H9 (cell line): ENCODE results near the gene ABHD11. TPM values are rescaled to one million over a fixed set of nuclear protein-coding genes. Genes with fewer than 3 reads are reported as not detected.

Source experiments
- DNase-seq: peaks from one replicate; pipeline ENCODE4 v3.0.0-alpha.2; 2017
- H2AFZ ChIP-seq: one replicate; pipeline ENCODE4 v1.6.1; 2013; ENCODE audit warnings: mild to moderate bottlenecking, low read length, control low read depth, moderate library complexity
- H2AK5ac ChIP-seq: 2 replicates; pipeline ENCODE4 v1.6.1; 2013; ENCODE audit warnings: low read length, control low read depth, mixed read lengths; ENCODE audit not compliant: insufficient read length
- H2BK120ac ChIP-seq: one replicate; pipeline ENCODE4 v1.6.1; 2013; ENCODE audit warnings: low read depth, mild to moderate bottlenecking, low read length, control low read depth, inconsistent platforms; ENCODE audit not compliant: poor library complexity, severe bottlenecking
- H2BK12ac ChIP-seq: 2 replicates; pipeline ENCODE4 v1.6.1; 2013; ENCODE audit warnings: low read length, control low read depth, mixed read lengths, low read depth; ENCODE audit not compliant: insufficient read length
- H2BK15ac ChIP-seq: 2 replicates; pipeline ENCODE4 v1.6.1; 2013; ENCODE audit warnings: low read depth, low read length, control low read depth
- H2BK20ac ChIP-seq: one replicate; pipeline ENCODE4 v1.6.1; 2013; ENCODE audit warnings: low read depth, mild to moderate bottlenecking, low read length, control low read depth, inconsistent platforms; ENCODE audit not compliant: poor library complexity, severe bottlenecking
- H2BK5ac ChIP-seq: 2 replicates; pipeline ENCODE4 v1.6.1; 2013; ENCODE audit warnings: low read length, control low read depth, mixed read lengths; ENCODE audit not compliant: insufficient read length
- H3K14ac ChIP-seq: 2 replicates; pipeline ENCODE4 v1.6.1; 2013; ENCODE audit warnings: low read length, control low read depth; ENCODE audit not compliant: insufficient read depth
- H3K18ac ChIP-seq: 2 replicates; pipeline ENCODE4 v1.6.1; 2013; ENCODE audit warnings: low read depth, mild to moderate bottlenecking, mixed read lengths, low read length, control low read depth; ENCODE audit not compliant: insufficient read length
- H3K23ac ChIP-seq: 2 replicates; pipeline ENCODE4 v1.6.1; 2013; ENCODE audit warnings: low read length, control low read depth, mixed read lengths, low read depth; ENCODE audit not compliant: insufficient read length
- H3K23me2 ChIP-seq: 2 replicates; pipeline ENCODE4 v1.6.1; 2013; ENCODE audit warnings: low read depth, mild to moderate bottlenecking, mixed read lengths, low read length, control low read depth; ENCODE audit not compliant: insufficient read length, poor library complexity, severe bottlenecking
- H3K27ac ChIP-seq: 2 replicates; pipeline ENCODE4 v1.5.1; 2013; ENCODE audit warnings: low read length, control low read depth, mixed read lengths, low read depth; ENCODE audit not compliant: insufficient read length
- H3K27me3 ChIP-seq: 2 replicates; pipeline ENCODE4 v1.6.1; 2013; ENCODE audit warnings: low read length, control low read depth, inconsistent platforms; ENCODE audit not compliant: insufficient read depth
- H3K4ac ChIP-seq: 2 replicates; pipeline ENCODE4 v1.6.1; 2013; ENCODE audit warnings: low read depth, mild to moderate bottlenecking, control low read depth, inconsistent platforms, low read length, moderate library complexity
- H3K4me1 ChIP-seq: 2 replicates; pipeline ENCODE4 v1.6.1; 2013; ENCODE audit warnings: low read length, control low read depth, inconsistent platforms; ENCODE audit not compliant: insufficient read depth
- H3K4me2 ChIP-seq: 2 replicates; pipeline ENCODE4 v1.6.1; 2013; ENCODE audit warnings: low read length, control low read depth, mixed read lengths; ENCODE audit not compliant: insufficient read length, insufficient read depth
- H3K56ac ChIP-seq: 2 replicates; pipeline ENCODE4 v1.6.1; 2013; ENCODE audit warnings: low read depth, mild to moderate bottlenecking, mixed read lengths, low read length, control low read depth; ENCODE audit not compliant: insufficient read length
- H3K79me1 ChIP-seq: 2 replicates; pipeline ENCODE4 v1.6.1; 2013; ENCODE audit warnings: low read depth, mild to moderate bottlenecking, moderate library complexity, low read length, control low read depth, inconsistent platforms; ENCODE audit not compliant: insufficient read depth, poor library complexity, severe bottlenecking
- H3K79me2 ChIP-seq: 2 replicates; pipeline ENCODE4 v1.6.1; 2013; ENCODE audit warnings: low read length, control low read depth, inconsistent platforms; ENCODE audit not compliant: insufficient read depth
- H3K9ac ChIP-seq: 2 replicates; pipeline ENCODE4 v1.6.1; 2013; ENCODE audit warnings: low read length, control low read depth, mixed read lengths; ENCODE audit not compliant: insufficient read length; ENCODE audit errors: extremely low read depth
- H3K9me3 ChIP-seq: one replicate; pipeline ENCODE4 v1.6.1; 2013; ENCODE audit warnings: low read depth, low read length, inconsistent platforms; ENCODE audit not compliant: control insufficient read depth
- H3T11ph ChIP-seq: one replicate; pipeline ENCODE4 v1.6.1; 2013; ENCODE audit warnings: mild to moderate bottlenecking, low read length, control low read depth, inconsistent platforms
- H4K20me1 ChIP-seq: one replicate; pipeline ENCODE4 v1.6.1; 2013; ENCODE audit not compliant: control insufficient read depth, insufficient read length, insufficient read depth
- H4K5ac ChIP-seq: 2 replicates; pipeline ENCODE4 v1.6.1; 2013; ENCODE audit warnings: low read depth, mild to moderate bottlenecking, mixed read lengths, low read length, control low read depth; ENCODE audit not compliant: insufficient read length
- H4K8ac ChIP-seq: replicated peaks from 2 replicates; pipeline ENCODE4 v1.6.1; 2013; ENCODE audit warnings: low read length, control low read depth, mixed read lengths, low read depth; ENCODE audit not compliant: insufficient read length
- H4K91ac ChIP-seq: 2 replicates; pipeline ENCODE4 v1.6.1; 2013; ENCODE audit warnings: low read depth, mild to moderate bottlenecking, moderate library complexity, mixed read lengths, low read length, control low read depth; ENCODE audit not compliant: insufficient read length
- H3K27ac Mint-ChIP-seq, 3 experiments: 2 replicates in 2 of 3; 3 replicates in 1 of 3; pipeline ENCODE4 v1.8.0; 2020 to 2021; ENCODE audit warnings: mixed read lengths in 3 of 3, mild to moderate bottlenecking in 1 of 3, moderate library complexity in 1 of 3
- H3K27me3 Mint-ChIP-seq: 2 replicates; pipeline ENCODE4 v1.8.0; 2021; ENCODE audit warnings: low read depth, mild to moderate bottlenecking, moderate library complexity, mixed read lengths
- H3K36me3 Mint-ChIP-seq, 3 experiments: 2 replicates in 2 of 3; 3 replicates in 1 of 3; pipeline ENCODE4 v1.8.0; 2020 to 2021; ENCODE audit warnings: low read depth in 3 of 3, mixed read lengths in 3 of 3; ENCODE audit not compliant: insufficient read depth in 1 of 3
- H3K4me1 Mint-ChIP-seq, 2 experiments: 2 replicates each; pipeline ENCODE4 v1.8.0; 2020; ENCODE audit warnings: mixed read lengths in 2 of 2
- H3K4me3 Mint-ChIP-seq, 2 experiments: 2 replicates in 1 of 2; 3 replicates in 1 of 2; pipeline ENCODE4 v1.8.0; 2020 to 2021; ENCODE audit warnings: mild to moderate bottlenecking in 2 of 2, mixed read lengths in 2 of 2, moderate library complexity in 1 of 2
- H3K9me3 Mint-ChIP-seq, 2 experiments: 2 replicates in 1 of 2; 3 replicates in 1 of 2; pipeline ENCODE4 v1.8.0; 2020; ENCODE audit warnings: mild to moderate bottlenecking in 2 of 2, mixed read lengths in 2 of 2, moderate library complexity in 1 of 2
- WGBS: extraction: QIAGEN DNeasy Blood & Tissue Kit; methylation state at CpG from one replicate; pipeline ENCODE4 v1.1.7; 2013; ENCODE audit warnings: missing lambda C conversion rate, low lambda C conversion rate, mixed read lengths; ENCODE audit not compliant: insufficient read length; ENCODE audit errors: extremely low coverage; 5-methylcytosine and 5-hydroxymethylcytosine counted together
- total RNA-seq: library from RNA; stranded (reverse); gene quantifications from 2 replicates; pipeline ENCODE4 v1.2.1, GENCODE V29; 2021
- TF ChIP-seq, protein P1 (sequence below): fragments of 200-600 bp; sonication (generic); conservative IDR thresholded peaks from 3 replicates; pipeline ENCODE4 v1.8.0; 2021; ENCODE audit warnings: antibody characterized with exemption, mild to moderate bottlenecking

Gene ABHD11
- total RNA-seq, 1 experiment from 2014 or later: 34.4 TPM

- TF ChIP-seq, protein P1, sequence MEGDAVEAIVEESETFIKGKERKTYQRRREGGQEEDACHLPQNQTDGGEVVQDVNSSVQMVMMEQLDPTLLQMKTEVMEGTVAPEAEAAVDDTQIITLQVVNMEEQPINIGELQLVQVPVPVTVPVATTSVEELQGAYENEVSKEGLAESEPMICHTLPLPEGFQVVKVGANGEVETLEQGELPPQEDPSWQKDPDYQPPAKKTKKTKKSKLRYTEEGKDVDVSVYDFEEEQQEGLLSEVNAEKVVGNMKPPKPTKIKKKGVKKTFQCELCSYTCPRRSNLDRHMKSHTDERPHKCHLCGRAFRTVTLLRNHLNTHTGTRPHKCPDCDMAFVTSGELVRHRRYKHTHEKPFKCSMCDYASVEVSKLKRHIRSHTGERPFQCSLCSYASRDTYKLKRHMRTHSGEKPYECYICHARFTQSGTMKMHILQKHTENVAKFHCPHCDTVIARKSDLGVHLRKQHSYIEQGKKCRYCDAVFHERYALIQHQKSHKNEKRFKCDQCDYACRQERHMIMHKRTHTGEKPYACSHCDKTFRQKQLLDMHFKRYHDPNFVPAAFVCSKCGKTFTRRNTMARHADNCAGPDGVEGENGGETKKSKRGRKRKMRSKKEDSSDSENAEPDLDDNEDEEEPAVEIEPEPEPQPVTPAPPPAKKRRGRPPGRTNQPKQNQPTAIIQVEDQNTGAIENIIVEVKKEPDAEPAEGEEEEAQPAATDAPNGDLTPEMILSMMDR: no peak
- Histone ChIP-seq H3K79me2 (no peaks in the 10 kb centered on the region), H3K4me2 (no peak overlapping the region), H4K5ac (no peak overlapping the region), H2BK20ac (no peak overlapping the region), H2BK12ac (no peak overlapping the region), H4K8ac (no peak overlapping the region), H3K18ac (no peak overlapping the region), H2AK5ac (no peak overlapping the region), H2BK5ac (no peak overlapping the region), H2BK120ac (no peak overlapping the region), H3K4me1 (no peaks in the 10 kb centered on the region), H4K20me1 (no peaks in the 10 kb centered on the region), H3K9ac (no peak overlapping the region), H3K79me1 (no peaks in the 10 kb centered on the region), H2BK15ac (no peak overlapping the region), H3K14ac (no peak overlapping the region), H3K9me3 (no peaks in the 10 kb centered on the region), H3K27me3 (no peaks in the 10 kb centered on the region), H3K23me2 (no peaks in the 10 kb centered on the region), H3K56ac (no peak overlapping the region), H4K91ac (no peak overlapping the region), H2AFZ (no peak overlapping the region), H3T11ph (no peak overlapping the region), H3K27ac (no peak overlapping the region), H3K4ac (no peak overlapping the region), H3K23ac (no peak overlapping the region)
- WGBS: no CpG with 5 or more reads among the region's 1 CpG
- H3K9me3 Mint-ChIP-seq: no peaks in the 10 kb centered on the region
- H3K27ac Mint-ChIP-seq: peak overlapping the region in 1 of 3 experiments; percentile 88; a peak in 1 of 7 replicates
- H3K4me3 Mint-ChIP-seq: no peak overlapping the region
- peaks cover 0 to 3% of the 10 kb centered on the region in 2 experiments; a peak in 1 of 4 replicates for H3K4me1 Mint-ChIP-seq
- H3K27me3 Mint-ChIP-seq: peaks cover 4% of the 10 kb centered on the region
- peaks cover 0 to 2% (median 0%) of the 10 kb centered on the region in 3 experiments; a peak in 1 of 7 replicates for H3K36me3 Mint-ChIP-seq
- DNase-seq: no peak
Observed at GRCh38 chr7:73712773-73713172, 25.8 kb downstream of the ABHD11 start.
